ENCODE measurements around the gene OXCT2. TPM values are rescaled to one million over a fixed set of nuclear protein-coding genes. Genes with fewer than 3 reads are reported as not detected.
"Not testable (repeated sequence)": the region's sequence is repeated elsewhere in the genome, so short reads cannot be mapped to it uniquely, and the experiment has no call there.

The OXCT2 gene
- polyA plus RNA-seq, 4 donors: 0.27 to 0.74 (median 0.53) TPM; not detected in 1

GRCh38 chr1:39787964-39788363, 16.8 kb upstream of the OXCT2 start:
- not testable (repeated sequence) for DNase-seq (ENCODE audit: low read depth in 4 of 4, low spot score in 2 of 4)

- no peak for DNase-seq (ENCODE audit: low read depth in 4 of 4, low spot score in 2 of 4)
Observed at GRCh38 chr1:39787468-39787867, 16.3 kb upstream of the OXCT2 start.

DNA sequence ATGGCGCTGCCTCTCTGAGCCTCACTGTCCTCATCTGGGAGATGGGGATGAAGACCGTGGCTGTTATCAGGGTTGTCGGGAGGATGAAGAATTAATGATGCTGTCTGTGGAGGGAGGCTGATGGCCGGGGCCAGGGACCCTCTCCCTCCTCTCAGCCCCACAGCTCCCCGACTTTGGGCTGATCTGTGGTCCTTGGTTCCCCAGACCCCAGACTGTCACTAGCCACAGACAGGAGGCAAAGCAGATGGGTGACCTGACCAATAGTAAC, 15.9 kb upstream of the OXCT2 start:
- DNase-seq (ENCODE audit: low read depth in 4 of 4, low spot score in 2 of 4): not testable (repeated sequence)

DNA sequence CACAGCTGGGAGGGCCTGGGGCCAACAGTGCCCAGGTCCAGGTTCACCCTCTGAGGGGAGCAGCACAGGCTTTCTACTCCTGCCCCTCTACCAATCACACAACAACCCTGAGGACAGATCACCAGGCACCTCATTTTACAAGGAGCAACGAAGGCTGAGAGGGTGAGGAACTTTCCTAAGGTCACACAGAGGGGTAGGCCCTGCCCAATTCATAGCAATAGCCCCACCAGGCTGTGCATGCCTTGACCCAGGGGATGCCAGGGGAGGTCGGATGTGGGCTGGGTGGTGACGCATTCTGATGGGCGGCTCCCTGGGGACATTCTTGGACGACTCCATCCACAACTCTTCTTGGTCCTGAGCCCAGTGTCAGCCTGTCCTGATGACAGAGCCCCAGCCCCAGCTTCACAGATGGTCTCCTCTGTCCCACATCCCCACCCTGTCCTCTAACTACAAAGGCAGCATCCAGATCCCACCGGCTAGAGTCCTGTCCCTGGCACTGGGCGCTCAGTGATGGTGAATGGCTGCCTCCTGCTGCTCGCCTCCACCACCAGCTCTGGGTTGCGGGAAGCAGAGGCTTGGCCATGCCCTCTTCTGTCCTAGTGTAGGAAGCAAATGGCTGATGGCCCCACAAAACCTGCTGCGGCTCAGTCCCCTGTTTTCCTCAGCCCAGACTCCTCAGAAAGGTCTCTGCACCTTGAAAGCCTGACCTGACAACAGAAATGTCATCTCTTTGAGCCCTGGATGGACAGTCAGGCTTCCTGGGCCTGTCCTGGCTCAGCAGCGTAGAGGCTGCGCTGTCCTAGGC, 15.4 kb upstream of the OXCT2 start:
- DNase-seq (ENCODE audit: low read depth in 4 of 4, low spot score in 2 of 4): not testable (repeated sequence)

DNA sequence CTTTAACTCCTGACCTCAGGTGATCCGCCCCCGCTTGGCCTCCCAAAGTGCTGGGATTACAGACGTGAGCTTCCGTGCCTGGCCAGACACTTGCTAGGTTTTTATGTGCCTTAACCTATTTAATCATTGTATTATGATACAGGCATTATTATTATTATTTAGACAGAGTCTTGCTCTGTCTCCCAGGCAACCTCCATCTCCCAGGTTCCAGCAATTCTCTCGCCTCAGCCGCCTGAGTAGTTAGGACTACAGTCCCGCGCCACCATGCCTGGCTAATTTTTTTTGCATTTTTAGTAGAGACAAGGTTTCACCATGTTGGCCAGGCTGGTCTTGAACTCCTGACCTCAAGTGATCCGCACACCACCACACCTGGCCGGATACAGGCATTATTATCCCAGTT, 11.5 kb upstream of the OXCT2 start:
- DNase-seq (ENCODE audit: low read depth in 4 of 4, low spot score in 2 of 4): not testable (repeated sequence)

GRCh38 chr1:39782103-39782502, 11.0 kb upstream of the OXCT2 start:
- DNase-seq (ENCODE audit: low read depth in 4 of 4, low spot score in 2 of 4): no peak

GRCh38 chr1:39781349-39781715, 10.2 kb upstream of the OXCT2 start:
- no peak for DNase-seq (ENCODE audit: low read depth in 4 of 4, low spot score in 2 of 4)

DNA sequence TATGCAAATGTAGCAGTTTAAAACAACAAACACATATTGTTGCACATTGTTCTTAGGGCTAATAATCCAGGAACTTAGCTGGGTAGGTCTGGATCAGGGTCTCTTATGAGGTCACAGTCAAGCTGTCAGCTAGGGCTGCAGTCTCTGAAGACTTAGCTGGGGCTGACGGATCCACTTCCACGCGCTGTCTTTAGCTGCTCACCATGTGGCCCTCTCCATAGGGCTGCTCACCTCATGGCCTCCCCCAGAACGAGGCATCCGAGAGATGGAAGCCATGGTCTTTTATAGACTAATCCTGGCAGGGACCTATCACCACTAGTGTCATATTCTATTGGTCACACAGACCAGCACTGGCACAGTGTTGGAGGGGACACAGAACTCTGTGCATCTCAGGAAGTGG, 8.7 kb upstream of the OXCT2 start:
- DNase-seq (ENCODE audit: low read depth in 4 of 4, low spot score in 2 of 4): no peak

GRCh38 chr1:39779137-39779536, 8.0 kb upstream of the OXCT2 start:
- DNase-seq (ENCODE audit: low read depth in 4 of 4, low spot score in 2 of 4): no peak

GRCh38 chr1:39778463-39779099, 7.4 kb upstream of the OXCT2 start:
- DNase-seq (ENCODE audit: low read depth in 4 of 4, low spot score in 2 of 4): not testable (repeated sequence)

- DNase-seq (ENCODE audit: low read depth in 4 of 4, low spot score in 2 of 4): not testable (repeated sequence)
Observed at GRCh38 chr1:39777896-39778295, 6.7 kb upstream of the OXCT2 start.

DNA sequence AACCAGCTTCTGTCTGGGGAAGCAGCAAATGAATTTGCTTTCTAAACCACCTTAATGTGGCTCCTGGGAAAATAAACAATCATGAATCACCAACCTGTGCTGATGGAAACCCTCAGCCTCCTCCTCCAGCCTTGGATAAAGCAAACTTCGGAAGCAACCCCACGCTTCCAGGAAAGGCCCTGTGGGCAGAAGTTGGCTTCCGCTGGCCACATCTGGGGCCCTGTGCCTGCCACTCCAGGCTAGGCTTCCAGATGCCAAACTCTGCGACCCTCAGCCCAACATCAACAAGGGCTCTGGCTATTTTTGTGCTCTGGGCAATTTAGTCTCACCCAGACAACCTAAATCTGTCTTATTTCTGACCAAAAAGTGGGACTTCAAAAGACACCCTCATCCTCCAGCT, 6.2 kb upstream of the OXCT2 start:
- DNase-seq (ENCODE audit: low read depth in 4 of 4, low spot score in 2 of 4): no peak

DNA sequence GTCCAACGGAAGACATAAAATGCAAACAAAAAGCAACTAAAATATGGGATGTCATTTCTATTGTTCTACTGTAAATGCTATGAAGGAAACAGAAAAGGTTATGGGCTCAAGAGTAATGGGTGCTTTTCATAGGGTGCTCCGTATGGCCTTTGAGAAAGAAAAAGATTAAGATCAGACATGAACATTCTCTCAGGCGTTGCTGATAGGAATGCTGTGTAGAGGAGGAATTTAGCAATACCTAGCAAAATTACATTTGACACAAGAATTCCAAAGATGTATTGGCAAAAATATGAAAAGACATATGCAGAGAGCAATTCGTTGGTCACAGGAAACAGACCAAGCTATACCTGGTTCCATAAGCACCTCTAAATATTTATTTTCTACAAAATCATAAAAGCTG, 5.7 kb upstream of the OXCT2 start:
- DNase-seq (ENCODE audit: low read depth in 4 of 4, low spot score in 2 of 4): no peak

GRCh38 chr1:39776400-39776713, 5.2 kb upstream of the OXCT2 start:
- DNase-seq (ENCODE audit: low read depth in 4 of 4, low spot score in 2 of 4): no peak

DNA sequence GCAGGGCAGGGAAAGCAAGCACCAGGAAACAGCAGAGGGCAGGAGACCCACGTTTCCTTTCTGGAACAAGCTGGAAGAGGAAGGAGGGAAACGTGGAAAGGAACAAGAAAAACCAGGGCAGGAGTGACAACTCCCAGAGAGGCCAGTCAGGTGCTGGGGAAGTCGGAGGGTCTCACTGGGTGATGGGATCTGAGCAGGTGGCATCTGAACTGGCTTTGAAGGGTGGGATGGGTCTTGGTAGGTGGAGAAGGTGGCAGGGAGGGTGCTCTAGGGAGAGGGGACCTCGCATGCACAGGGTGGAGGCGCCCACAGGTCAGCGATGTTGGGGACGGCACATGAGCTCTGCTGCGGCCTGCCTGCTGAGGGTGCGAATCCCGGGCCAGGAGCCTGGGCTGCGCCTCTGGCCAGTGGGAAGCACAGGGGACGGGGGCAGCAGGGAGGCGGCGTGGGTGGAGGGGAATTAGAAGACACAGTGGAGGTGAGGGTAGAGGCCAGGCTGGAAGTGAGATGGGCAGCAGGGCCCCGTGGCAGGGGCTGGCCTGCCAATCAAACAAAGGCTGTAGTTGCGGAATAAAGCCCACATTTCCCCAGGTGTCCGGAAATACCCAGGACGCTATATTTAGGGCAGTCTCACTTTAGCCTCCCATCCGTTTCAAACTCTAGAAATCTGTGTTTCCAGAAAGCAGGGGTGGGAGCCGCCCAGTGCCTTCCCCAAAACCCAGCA, 4.7 kb upstream of the OXCT2 start:
- DNase-seq (ENCODE audit: low read depth in 4 of 4, low spot score in 2 of 4): not testable (repeated sequence)

DNA sequence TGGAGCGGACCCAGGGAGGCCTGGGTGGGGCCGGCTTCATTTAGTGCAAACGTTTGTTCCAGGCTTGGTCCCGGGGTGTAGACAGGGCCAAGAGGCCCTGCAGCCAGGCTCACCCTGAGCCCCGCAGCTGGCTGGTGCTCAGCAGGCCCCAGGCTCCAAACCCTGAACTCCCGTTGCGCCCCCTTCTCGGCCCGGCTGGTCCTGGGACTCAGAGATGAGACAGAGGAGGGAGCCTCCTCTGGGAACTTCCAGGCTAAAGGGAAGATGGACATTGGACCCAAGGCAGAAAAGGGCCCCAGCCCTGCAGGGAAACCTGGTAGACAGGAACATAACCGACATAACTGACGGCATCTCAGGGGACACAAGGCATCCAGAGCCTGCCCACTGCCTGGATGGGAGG, 4.0 kb upstream of the OXCT2 start:
- not testable (repeated sequence) for DNase-seq (ENCODE audit: low read depth in 4 of 4, low spot score in 2 of 4)

GRCh38 chr1:39773369-39773979, 2.3 kb upstream of the OXCT2 start:
- not testable (repeated sequence) for DNase-seq (ENCODE audit: low read depth in 4 of 4, low spot score in 2 of 4)

DNA sequence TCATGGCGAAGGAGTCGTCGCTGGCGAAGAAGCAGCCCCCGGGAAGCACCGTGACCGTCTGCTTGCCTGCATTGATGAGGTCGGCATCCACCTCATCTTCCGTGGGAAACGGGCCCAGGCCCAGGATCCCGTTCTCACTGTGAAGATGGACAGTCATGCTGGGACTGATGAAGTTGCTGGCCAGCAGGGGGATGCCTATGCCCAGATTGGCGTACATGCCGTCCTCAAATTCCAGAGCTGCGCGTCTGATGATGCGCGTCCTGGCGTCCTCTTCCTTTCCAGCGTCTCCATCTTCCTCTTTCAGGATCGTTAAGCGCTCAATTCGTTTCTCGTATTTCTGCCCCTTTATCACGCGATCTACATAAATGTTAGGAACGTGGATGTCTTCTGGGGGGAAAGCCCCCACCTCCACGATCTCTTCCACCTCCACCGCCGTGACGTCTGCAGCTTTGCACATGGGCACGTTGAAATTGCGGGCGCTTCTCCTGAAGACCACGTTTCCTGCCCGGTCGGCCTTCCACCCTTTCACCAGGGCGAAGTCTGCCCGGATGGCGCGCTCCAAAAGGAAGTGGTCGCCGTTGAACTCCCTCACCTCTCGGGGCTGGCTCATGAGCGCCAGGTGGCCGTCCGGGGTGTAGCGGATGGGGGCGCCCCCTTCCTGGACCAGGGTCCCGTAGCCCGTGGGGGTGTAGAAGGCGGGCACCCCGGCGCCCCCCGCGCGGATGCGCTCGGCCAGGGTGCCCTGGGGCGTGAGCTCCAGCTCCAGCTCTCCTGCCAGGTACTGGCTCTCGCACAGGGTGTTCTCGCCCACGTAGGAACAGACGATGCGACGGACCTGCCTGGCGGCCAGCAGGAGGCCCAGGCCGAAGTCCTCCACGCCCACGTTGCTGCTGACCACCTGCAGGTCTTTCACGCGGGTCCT, 787 bp downstream of the OXCT2 start:
- not testable (repeated sequence) for DNase-seq (ENCODE audit: low read depth in 4 of 4, low spot score in 2 of 4)

- not testable (repeated sequence) for DNase-seq (ENCODE audit: low read depth in 4 of 4, low spot score in 2 of 4)
Observed at GRCh38 chr1:39769502-39769901, 1.6 kb downstream of the OXCT2 start.

DNA sequence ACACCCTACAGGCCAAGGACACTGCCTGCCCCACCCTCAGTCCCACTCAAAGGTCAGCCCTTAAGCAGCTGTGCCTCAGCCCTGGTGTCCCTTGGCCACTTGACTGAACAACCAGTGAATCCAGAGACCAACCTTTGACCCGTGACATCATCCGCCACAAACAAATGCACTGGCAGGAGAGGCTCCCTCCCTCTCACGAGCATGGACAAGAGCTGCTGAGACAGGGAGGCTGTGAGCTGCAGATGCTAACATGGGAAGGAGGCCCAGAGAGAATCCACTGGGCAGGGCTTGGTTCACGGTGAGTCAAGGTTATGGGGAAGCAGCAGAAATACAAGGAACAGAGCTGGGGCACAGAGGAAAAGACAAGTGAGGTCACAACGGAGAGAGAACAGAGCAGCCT, 4.7 kb downstream of the OXCT2 start:
- DNase-seq (ENCODE audit: low read depth in 4 of 4, low spot score in 2 of 4): not testable (repeated sequence)

Data from left renal cortex interstitium (tissue), 4 donors.